ENCODE data around the gene TBC1D2B.

The TBC1D2B gene

DNA sequence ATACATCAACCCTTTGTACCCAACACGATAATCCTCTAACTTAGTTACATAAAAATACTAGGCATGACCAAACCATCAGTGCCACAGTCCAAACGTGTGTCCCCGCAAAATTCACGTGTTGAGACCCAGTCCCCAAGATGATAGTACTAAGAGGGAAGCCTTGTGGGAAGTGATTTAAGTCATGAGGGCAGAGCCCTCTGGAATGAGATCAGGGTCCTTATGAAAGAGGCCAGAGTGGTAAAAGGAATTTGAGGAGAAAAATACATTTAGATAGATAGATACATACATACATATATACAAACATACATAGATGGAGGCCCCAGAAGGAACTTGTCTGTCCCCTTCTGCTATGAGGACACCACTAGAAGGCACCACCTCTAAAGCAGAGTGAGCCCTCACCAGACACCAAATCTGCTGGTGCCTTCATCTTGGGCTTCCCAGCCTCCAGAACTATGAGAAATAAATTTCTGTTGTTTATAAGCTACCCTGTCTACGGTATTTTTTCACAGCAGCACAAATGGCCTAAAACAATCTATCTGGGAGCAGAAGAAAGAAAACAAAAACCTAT is 8.0 kb downstream of the TBC1D2B start:
- no peak overlapping the region for H3K27ac Mint-ChIP-seq
- peaks cover 25% of the 10 kb centered on the region for H3K4me1 Mint-ChIP-seq
- H3K36me3 Mint-ChIP-seq: peaks cover 6% of the 10 kb centered on the region
- H3K4me3 Mint-ChIP-seq: no peak overlapping the region
- ATAC-seq (no peak), DNase-seq (ENCODE audit: low spot score in 2 of 2) (no peak)
- H3K9me3 Mint-ChIP-seq: no peaks in the 10 kb centered on the region

DNA sequence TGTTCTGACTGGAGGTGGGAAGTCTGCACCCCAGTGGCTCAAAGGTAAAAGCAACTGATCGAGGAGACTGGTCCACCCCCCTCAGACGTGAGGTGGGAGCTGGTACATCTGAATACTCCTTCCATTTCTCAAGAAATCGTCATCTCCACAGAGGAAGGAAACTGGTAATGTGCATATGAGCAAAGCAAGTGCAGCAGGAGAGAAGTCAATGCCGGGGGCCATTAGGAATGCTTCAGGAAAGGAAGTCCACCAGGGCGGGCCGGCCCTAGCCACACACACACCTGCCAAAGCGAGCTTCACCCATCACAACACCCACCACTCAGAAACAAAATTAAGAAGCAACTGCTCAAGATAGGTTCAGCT is 8.5 kb downstream of the TBC1D2B start:
- Mint-ChIP-seq H3K27ac (no peak overlapping the region), H3K4me1 (peaks cover 20% of the 10 kb centered on the region)
- peak in 1 of 2 donors; percentile 56 for DNase-seq (ENCODE audit: low spot score in 2 of 2)

DNA sequence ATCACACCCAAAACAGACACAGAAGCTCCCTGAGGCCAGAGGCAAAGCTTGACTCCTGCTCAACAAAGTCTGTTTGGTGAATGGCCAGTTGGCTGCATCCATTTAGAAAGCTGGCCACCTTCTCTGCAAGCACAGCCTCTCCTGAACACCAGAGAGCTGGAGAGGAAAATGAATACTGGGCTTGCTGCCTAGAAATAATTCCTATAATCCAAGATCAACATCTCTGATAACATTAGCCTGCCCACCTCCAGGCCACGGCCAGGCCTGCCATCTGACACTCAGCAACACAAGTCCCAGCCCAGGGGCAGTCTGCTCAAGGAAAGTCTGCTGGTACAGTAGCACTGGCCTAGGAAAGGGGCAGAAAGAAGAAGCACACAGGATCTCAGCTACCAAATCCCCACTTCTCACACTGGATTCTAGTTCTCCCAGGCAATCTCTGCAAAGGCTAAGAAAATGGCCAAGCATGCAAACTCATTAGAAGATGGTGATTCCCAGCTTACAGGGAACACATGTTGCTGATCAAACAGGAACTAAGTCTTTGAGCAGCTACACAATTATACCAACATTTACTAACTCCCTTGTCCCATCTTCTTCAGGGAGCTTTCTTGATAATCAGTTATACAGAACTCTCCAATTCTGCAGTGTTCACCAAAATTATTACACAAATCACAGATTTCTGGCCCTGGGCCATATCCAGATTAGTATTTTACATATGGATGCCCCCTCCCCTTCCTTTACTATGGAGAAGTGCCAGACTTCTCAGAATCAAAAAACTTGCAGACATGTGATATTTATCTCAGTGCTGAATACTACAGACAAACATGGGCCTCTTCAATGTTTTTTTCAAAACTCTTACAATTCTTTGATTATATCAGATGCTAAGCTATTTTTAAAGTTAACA is 9.9 kb downstream of the TBC1D2B start:
- H3K4me3 Mint-ChIP-seq: no peak overlapping the region
- H3K9me3 Mint-ChIP-seq: no peaks in the 10 kb centered on the region
- peaks cover 6% of the 10 kb centered on the region for H3K36me3 Mint-ChIP-seq
- peaks cover 14% of the 10 kb centered on the region for H3K4me1 Mint-ChIP-seq
- H3K27ac Mint-ChIP-seq: no peak overlapping the region
- ATAC-seq: no peak
- DNase-seq (ENCODE audit: low spot score in 2 of 2): no peak

More for the DNA sequence above, 8.5 kb downstream of the TBC1D2B start:
- H3K36me3 Mint-ChIP-seq: peaks cover 6% of the 10 kb centered on the region
- H3K4me3 Mint-ChIP-seq: no peak overlapping the region
- peak; percentile 38 for ATAC-seq
- no peaks in the 10 kb centered on the region for H3K9me3 Mint-ChIP-seq

DNA sequence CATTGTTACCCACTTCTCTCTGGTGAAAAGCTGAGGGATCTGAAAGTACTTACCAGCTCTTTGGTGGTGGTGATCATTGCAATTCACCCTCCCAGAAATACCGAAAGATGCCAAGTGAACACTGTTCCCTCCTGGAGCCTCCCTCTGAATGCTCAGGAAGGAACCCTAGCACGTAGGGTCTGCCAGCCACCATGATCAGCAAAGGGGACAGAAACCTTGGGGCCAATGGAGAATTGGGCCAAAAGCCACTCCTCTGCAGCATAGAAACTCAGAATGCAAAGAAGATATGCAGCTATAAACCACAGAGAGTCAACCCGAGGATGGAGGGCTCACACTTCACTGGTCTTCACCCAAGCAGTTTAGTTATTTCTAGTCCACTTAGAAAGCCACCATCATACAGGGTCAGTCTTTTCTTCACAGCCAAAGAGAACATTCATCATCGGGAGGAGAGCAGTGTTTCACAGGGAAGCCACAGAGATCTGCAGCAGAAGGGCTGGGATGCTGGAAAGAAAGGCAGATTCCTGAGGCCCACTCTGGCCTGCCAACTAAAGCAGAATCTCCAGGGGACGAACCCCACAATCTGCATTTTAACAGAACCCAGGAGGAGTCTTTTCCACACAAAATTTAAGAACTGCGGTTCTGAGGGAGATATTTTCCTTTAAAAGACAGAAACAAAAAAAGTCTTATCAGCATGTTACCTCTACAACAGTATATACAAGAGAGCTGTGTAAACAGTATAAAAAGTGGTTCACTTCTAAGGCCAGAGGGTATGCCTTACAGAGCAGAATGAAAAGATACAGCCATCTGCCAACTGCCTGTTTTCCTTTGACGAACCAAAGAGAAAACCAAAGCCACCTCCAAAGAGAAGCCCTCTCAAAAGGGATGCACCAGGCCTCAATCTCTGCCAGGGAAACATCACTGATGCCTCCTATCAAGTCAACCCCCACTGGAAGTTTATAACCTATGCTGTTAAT is 11.3 kb downstream of the TBC1D2B start:
- DNase-seq (ENCODE audit: low spot score in 2 of 2) (peak in 1 of 2 donors; percentile 62), ATAC-seq (peak; percentile 66)
- Mint-ChIP-seq H3K4me1 (peaks cover 7% of the 10 kb centered on the region), H3K36me3 (peaks cover 6% of the 10 kb centered on the region), H3K9me3 (no peaks in the 10 kb centered on the region), H3K27ac (no peak overlapping the region), H3K4me3 (no peak overlapping the region)

- ATAC-seq: no peak
- Mint-ChIP-seq H3K27ac (no peak overlapping the region), H3K4me3 (no peak overlapping the region), H3K4me1 (peaks cover 7% of the 10 kb centered on the region), H3K9me3 (no peaks in the 10 kb centered on the region), H3K36me3 (peaks cover 6% of the 10 kb centered on the region)
- DNase-seq (ENCODE audit: low spot score in 2 of 2): no peak
These were observed 12.1 kb downstream of the TBC1D2B start for GRCh38 chr15:78065284-78065872.

DNA sequence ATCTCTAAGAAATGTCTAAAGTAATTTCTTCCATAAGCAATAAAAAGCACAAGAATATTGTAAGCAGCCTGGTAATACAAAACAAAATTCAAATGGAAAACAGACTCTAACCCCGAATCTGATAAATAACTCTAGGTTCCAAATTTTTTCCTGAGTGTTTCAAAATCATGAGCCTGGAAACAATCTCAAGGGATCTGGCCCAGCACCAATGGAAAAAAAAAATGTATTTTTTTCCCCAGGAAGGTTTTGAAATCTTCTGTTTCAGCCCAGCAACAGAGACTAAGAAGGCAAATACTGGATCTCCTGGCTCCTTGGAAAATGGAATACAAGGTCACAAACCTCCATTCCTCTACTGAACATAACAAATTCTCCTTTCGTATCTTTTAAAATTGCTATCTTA is 13.0 kb downstream of the TBC1D2B start:
- Mint-ChIP-seq H3K36me3 (no peaks in the 10 kb centered on the region), H3K9me3 (no peaks in the 10 kb centered on the region), H3K4me3 (no peak overlapping the region), H3K4me1 (peaks cover 16% of the 10 kb centered on the region), H3K27ac (no peak overlapping the region)
- ATAC-seq: no peak
- no peak for DNase-seq (ENCODE audit: low spot score in 2 of 2)

GRCh38 chr15:78063970-78064385 is 13.5 kb downstream of the TBC1D2B start:
- Mint-ChIP-seq H3K4me3 (no peak overlapping the region), H3K27ac (no peak overlapping the region), H3K9me3 (no peaks in the 10 kb centered on the region), H3K36me3 (no peaks in the 10 kb centered on the region), H3K4me1 (peaks cover 21% of the 10 kb centered on the region)
- DNase-seq (ENCODE audit: low spot score in 2 of 2): no peak
- ATAC-seq: no peak

DNA sequence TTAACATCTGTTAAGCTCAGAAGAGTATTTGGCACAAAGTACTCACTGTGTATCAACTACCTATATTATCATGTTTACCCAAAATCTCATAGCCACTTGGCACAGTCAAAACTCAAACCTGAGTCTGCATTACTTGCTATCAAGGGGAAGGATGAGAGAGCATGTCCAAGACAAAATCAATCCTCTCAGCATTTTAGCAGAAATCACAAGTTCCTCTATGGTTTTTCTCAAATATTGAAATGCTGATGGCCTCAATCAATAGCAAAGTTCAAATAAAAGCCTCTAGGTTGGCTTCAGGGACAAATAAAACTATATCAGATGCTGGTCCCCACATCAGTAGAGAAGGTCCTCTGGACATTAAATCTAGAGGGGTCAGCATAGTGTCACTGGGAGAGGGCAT is 14.3 kb downstream of the TBC1D2B start:
- no peak for DNase-seq (ENCODE audit: low spot score in 2 of 2)
- H3K36me3 Mint-ChIP-seq: no peaks in the 10 kb centered on the region

DNA sequence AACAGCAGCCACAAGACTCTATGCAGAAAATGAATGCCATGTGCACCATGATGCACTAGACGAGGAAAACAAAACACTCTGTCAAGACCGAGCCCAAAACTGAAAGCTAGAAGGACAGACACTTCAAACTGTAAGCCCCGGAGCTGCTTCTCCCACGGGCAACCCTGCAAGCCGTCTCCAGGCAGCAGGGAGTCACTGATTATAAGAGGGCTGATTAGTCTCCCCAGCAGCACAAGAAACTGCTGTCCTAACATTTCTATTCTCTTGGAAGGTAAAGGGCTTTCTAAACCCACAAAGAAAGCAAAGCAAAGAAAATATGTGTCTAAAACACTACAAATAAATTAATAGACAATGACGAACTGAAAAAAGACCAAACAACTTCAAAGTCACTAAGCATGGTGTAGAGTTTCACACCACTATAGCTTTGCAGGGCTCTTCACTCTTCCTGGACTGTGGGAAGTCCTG is 15.5 kb downstream of the TBC1D2B start:
- ATAC-seq (peak; percentile 72), DNase-seq (ENCODE audit: low spot score in 2 of 2) (peak in 1 of 2 donors; percentile 63)
- no peaks in the 10 kb centered on the region for H3K36me3 Mint-ChIP-seq
- H3K27ac Mint-ChIP-seq: peak overlapping the region; percentile 63
- peaks cover 33% of the 10 kb centered on the region for H3K4me1 Mint-ChIP-seq
- H3K9me3 Mint-ChIP-seq: no peaks in the 10 kb centered on the region
- H3K4me3 Mint-ChIP-seq: peak overlapping the region; percentile 69

More for the DNA sequence above, 14.3 kb downstream of the TBC1D2B start:
- Mint-ChIP-seq H3K9me3 (no peaks in the 10 kb centered on the region), H3K4me1 (peaks cover 29% of the 10 kb centered on the region), H3K27ac (peak overlapping the region; percentile 0), H3K4me3 (peak overlapping the region; percentile 69)
- no peak for ATAC-seq

- DNase-seq (ENCODE audit: low spot score in 2 of 2) (no peak), ATAC-seq (peak; percentile 56)
- Mint-ChIP-seq H3K27ac (peak overlapping the region; percentile 76), H3K4me1 (peaks cover 51% of the 10 kb centered on the region), H3K36me3 (no peaks in the 10 kb centered on the region), H3K4me3 (no peak overlapping the region), H3K9me3 (no peaks in the 10 kb centered on the region)
These were observed 17.3 kb downstream of the TBC1D2B start for GRCh38 chr15:78060232-78060631.

- H3K36me3 Mint-ChIP-seq: no peaks in the 10 kb centered on the region
- no peaks in the 10 kb centered on the region for H3K9me3 Mint-ChIP-seq
- H3K4me1 Mint-ChIP-seq: peaks cover 57% of the 10 kb centered on the region
- no peak overlapping the region for H3K4me3 Mint-ChIP-seq
- ATAC-seq (no peak), DNase-seq (ENCODE audit: low spot score in 2 of 2) (no peak)
- peak overlapping the region; percentile 76 for H3K27ac Mint-ChIP-seq
These were observed 18.2 kb downstream of the TBC1D2B start for GRCh38 chr15:78059110-78059839.

GRCh38 chr15:78058401-78058935 is 19.0 kb downstream of the TBC1D2B start:
- Mint-ChIP-seq H3K4me1 (peaks cover 64% of the 10 kb centered on the region), H3K36me3 (peaks cover 7% of the 10 kb centered on the region), H3K4me3 (no peak overlapping the region), H3K27ac (peak overlapping the region; percentile 76), H3K9me3 (no peaks in the 10 kb centered on the region)
- DNase-seq (ENCODE audit: low spot score in 2 of 2) (no peak), ATAC-seq (no peak)

- H3K4me3 Mint-ChIP-seq: no peak overlapping the region
- DNase-seq (ENCODE audit: low spot score in 2 of 2) (no peak), ATAC-seq (no peak)
- no peaks in the 10 kb centered on the region for H3K9me3 Mint-ChIP-seq
- H3K4me1 Mint-ChIP-seq: peaks cover 71% of the 10 kb centered on the region
- peaks cover 13% of the 10 kb centered on the region for H3K36me3 Mint-ChIP-seq
- peak overlapping the region; percentile 70 for H3K27ac Mint-ChIP-seq
These were observed 19.7 kb downstream of the TBC1D2B start for GRCh38 chr15:78057803-78058202.

DNA sequence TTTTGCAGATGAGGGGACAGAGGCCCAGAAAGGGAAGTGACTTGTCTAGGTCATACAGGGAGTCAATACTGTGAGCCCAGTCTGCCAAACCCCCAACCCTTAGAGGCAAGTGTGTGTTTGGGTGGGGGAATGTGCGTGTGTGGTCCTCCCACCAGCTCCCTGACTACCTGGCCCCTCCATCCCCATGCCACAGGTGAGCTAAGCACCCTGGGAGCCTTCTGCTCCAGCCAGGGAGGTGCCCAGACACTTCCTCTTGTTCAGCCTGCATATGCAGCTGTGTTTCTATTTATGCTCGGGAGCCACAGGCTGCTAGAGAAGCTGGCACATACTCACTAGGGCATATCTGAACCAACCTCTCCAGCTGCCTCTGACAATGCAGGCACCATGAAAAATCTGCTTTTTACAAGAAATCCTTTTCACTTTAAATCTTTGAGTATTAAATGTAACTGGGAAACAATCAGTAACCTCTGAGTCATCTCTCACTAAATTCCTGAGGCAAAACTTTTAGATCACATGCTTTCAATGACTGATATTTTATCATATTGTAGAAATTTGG is 20.7 kb downstream of the TBC1D2B start:
- peak overlapping the region; percentile 70 for H3K27ac Mint-ChIP-seq
- peaks cover 20% of the 10 kb centered on the region for H3K36me3 Mint-ChIP-seq
- DNase-seq (ENCODE audit: low spot score in 2 of 2): no peak
- peak overlapping the region; percentile 39 for H3K4me3 Mint-ChIP-seq
- peaks cover 76% of the 10 kb centered on the region for H3K4me1 Mint-ChIP-seq
- no peaks in the 10 kb centered on the region for H3K9me3 Mint-ChIP-seq
- no peak for ATAC-seq

All from stimulated activated effector memory CD8-positive, alpha-beta T cell treated with anti-CD3 and anti-CD28 coated beads, Interleukin-12 subunit alpha, Interleukin-12 subunit beta, amount 100 ng/mL, for 72 hours (primary cell).